Measurements from ENCODE around the gene ZMIZ1.
"Not testable (repeated sequence)": the region's sequence is repeated elsewhere in the genome, so short reads cannot be mapped to it uniquely, and the experiment has no call there.

ZMIZ1 gene

DNA sequence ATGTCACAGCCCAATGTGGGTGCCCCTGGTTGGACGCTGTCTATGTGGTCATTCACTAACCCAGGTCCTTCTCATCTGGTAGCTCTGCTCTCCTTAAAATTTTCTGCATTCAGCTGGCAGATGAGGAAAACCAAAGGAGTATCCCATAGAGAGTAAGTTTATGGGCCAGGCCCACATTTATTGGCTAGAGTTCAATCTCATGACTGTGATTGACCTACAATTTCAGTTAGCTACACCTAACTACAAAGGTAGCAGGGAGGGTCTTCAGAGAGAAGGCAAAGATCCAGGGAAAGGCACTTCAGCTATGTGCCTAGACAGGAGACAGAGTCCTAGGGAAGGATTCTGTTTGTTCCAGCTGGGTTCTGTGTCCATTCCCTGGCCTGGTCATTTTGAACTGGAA, 254.8 kb downstream of the ZMIZ1 start:
- no peak for DNase-seq (ENCODE audit: low spot score)

DNA sequence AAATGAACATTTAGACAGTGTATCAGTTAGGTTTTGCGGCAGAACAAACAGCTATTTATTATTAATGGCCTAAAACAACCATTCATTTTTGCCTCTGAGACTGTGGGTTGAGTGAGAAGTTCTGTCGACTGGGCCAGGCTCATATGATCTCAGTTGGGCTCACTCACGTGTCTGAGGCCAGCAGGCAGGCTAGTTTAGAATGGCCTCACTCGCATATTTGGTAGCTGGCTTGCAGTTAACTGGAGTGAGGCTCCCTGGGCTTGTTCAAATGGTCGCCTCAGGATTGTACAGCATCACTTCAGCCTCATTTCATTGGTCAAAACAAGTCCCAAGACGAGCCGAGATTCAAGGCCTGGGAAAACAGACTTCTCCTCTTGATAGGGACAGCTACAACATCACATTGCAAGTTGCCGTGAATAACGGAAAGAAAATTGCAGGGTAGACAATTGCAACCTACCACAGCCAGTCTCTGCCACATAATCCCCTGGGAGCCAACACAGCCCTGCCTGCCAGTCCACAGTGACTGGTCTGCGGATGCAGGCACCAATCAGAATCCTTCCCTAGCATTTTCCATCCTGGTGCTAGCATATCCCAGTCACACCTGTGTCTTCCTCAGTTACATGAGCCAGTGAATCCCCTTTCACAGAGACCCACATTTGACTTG, 255.4 kb downstream of the ZMIZ1 start:
- no peak for DNase-seq (ENCODE audit: low spot score)

DNA sequence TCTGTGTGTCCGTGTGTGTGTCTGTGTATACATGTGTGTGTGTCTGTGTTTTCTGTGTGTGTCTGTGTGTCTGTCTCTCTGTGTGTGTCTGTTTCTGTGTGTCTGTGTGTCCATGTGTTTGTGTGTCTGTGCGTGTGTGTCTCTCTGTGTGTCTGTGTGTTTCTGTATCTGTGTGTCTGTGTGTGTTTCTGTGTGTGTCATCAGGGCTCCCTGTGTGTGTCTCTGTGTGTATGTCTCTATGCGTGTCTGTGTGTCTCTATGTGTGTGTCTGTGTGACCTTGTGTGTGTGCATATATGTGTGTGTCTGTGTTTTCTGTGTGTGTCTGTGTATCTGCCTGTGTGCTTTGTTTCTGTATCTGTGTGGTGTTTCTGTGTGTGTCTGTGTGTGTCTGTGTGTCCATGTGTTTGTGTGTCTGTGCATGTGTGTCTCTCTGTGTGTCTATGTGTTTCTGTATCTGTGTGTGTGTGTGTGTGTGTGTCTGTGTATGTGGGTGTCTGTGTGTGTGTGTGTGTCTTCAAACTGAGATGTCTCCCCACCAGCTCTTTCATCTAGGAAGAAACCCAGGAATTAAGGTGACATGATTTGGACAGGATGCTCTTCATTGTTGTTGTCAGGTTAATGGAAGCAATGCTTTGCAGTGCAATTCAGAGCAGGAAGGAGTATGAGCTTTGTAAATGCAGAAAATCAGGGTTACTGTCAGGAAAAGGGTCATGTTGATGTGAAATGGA, 257.8 kb downstream of the ZMIZ1 start:
- DNase-seq (ENCODE audit: low spot score) = no peak

DNA sequence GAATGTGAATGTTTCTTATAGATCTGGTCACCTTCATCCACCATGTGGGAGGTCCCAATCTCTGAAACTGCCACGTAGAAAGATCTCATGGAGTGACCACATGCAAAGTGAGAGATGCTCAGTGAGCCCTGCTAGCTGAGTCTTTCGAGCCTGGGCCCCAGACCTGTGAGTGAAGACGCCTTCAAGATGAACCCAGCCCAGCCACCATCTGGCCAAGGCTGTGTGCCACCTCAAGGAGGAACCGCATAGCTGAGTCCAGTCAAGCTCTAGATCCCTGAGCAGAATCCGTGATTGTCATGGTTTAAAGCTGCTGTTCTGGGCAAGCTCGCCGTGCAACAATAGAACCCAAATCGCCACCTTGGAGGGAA, 258.3 kb downstream of the ZMIZ1 start:
- DNase-seq (ENCODE audit: low spot score) = no peak

DNA sequence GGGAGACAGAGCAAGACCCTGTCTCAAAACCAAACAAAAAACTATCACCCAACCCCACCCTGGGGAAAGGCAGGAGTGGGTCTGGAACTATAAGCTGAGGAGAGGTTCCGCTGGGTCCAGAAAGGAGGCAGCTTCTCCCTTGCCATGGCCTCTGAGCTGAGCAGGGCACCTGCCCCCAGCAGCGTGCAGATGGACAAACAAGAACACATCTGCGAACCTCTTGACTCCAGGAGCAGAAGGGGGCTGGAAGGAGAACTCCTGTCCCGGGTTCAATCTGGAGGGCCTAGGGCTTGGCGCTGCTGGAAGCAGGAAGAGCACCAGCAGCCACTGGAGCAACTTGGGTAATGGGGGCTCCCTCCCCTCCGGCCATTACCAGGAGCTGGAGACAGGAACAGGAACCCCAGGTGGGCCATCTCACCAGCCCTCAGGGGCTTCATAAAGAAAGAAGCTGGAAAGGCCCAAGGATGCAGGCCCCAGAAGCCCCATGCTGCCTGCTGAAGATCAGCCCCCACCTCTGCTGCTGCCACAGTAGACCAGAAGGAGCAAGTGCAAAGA, 259.5 kb downstream of the ZMIZ1 start:
- no peak for DNase-seq (ENCODE audit: low spot score)

DNA sequence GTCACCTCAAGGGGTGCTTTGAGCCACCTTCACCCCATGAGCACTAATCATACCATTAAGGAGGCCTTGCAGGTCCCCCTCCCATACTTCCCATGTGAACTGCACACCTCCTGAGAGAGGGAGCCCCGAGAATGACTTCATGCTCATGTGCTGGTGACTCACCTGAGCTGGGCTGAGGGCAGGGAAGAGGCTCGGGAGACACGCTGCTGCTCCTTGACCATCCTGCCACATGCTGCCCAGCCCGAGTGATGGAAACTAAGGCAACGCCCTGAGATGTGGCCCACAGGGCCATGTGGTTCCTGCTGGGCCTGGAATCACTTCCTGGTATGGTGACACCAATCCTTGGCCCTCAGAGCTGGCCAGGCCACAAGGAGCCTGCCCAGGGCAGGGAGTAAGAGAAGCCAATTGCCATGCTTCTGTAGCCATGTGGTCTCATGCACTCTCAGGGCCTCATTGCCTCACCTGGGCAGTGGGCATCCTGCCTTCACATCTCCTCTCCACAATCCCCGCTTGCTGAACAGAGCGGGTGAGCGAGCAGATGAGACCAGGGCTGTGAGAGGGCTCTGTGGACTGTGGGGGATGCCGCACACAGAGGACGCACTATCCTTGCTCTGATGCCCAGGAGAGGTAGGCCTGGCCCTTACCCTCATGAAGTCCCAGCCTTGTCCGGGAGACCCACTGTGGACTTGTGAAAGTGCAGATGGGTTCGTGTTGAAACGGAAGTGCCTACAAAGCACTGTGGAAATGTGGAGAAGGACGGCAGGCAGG, 260.2 kb downstream of the ZMIZ1 start:
- DNase-seq (ENCODE audit: low spot score) = no peak

DNA sequence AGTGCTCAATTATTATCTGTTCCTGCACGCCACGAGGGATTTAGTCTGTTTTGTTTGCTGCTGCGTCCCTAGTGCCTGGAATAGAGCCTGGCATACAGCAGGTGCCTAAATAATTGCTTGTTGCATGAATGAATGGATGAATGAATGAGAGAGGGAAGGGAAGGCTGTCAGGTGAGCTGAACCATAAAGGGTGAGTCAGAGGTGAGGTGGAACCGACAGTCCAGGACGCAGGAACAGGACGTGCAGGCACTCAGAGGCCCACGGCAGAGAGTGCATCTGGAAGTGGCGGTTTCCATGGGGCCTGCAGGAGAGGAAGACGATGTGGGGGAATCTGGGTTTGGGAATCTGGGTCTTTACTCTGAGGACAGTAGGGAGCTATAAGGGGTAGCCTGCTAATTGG, 260.8 kb downstream of the ZMIZ1 start:
- DNase-seq (ENCODE audit: low spot score) = no peak

DNA sequence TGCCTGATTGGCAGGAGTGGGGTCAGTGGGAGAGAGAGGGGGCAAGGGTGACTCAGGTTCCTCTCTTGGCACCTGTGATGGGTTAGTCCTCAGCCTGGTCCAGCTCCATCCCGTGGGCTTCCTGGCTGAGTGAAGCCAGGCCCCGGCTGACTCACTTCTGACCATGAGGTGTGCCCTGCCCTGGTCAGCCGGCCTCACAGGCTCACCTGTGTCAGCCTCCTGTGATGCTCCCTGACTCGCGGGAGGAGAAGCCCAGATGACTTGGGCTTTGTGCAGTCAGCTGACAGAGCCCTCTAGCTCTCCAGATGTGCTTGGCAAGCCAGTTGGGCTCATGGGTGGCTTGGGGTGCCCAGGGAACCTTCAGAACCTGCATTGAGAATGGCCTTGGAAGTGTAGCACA, 262.5 kb downstream of the ZMIZ1 start:
- no peak for DNase-seq (ENCODE audit: low spot score)

DNA sequence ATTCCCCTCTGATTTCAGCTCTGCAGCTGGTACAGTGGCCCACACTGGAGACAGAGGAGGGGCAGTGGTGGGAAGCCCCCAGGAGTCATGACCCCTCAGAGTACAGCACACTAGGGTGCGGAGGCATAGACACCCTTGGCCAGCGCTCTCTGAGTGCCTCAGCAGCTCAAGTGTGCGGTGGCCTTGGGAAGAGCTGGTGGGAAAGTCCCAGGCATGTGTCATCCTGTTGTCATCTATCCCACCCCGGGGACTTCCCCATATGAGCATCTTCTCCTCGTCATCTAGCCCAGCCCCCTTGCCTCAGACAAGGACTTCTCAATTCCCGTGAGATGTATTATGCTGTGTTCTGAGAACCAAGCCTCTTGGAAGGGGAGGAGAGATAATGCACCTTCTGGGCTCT, 262.9 kb downstream of the ZMIZ1 start:
- peak; percentile 75 for DNase-seq (ENCODE audit: low spot score)

DNA sequence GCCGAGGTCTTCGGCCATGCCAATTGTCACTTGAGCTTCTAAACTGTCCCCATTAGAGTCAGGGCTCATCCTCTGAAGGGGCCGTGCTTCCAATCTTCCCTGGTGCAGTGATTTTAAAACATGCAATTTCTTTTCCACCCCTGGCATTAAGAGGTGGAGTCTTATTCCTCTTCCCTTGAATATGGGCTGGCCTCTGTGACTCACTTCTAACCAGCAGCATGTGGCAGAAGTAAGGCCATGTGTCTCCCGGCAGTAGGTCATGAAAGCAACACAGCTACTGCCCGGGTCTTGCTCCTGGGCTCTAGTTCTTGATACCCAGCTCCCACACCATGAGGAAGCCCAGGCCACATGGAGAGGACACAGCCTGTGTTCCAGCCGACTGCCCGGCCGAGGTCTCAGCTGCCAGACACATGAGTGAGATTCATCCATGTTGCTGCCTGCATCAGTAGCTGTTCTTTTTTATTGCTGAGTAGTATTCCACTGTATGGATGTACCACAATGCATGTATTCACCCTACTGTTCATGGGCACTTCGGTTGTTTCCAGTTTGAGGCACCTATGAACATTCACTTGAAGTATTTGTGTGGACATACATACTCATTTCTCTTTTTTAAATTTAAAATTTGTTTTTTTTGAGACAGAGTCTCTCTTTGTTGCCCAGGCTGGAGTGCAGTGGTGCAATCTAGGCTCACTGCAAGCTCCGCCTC, 264.0 kb downstream of the ZMIZ1 start:
- DNase-seq (ENCODE audit: low spot score) = not testable (repeated sequence)

DNA sequence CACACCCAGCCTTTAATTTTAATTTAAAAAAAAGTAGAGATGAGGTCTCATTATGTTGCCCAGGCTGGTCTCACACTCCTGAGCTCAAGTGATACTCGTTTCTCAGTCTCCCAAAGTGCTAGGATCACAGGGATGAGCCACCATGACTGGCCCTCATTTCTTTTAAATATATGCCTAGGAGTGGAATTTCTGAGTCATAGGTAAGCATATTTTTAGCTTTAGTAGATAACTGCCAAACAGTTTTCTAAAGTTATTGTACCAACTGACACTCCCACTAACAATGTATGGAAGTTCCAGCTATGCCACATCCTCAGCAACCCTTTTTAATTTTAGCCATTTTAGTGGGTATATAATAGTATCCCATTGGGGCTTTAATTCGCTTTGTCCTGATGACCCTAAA, 264.7 kb downstream of the ZMIZ1 start:
- no peak for DNase-seq (ENCODE audit: low spot score)

DNA sequence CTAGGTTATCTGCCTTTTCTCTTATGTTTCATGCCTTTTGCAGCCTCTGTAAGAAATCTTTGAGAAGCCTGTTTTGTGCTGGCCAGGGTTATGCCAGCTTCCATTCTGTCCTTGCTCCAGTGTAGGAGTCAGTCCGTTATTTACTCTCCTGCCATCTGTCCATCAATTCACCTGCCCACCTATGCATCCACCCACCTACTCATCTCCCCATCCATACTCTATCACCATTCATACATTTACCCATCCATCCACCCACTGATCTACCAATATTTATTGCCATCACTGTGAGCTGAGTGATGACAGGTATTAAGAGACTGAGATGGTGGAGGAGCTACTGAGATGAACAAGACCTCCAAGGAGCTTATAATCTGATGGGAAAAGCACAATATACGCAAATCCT, 265.8 kb downstream of the ZMIZ1 start:
- no peak for DNase-seq (ENCODE audit: low spot score)

DNA sequence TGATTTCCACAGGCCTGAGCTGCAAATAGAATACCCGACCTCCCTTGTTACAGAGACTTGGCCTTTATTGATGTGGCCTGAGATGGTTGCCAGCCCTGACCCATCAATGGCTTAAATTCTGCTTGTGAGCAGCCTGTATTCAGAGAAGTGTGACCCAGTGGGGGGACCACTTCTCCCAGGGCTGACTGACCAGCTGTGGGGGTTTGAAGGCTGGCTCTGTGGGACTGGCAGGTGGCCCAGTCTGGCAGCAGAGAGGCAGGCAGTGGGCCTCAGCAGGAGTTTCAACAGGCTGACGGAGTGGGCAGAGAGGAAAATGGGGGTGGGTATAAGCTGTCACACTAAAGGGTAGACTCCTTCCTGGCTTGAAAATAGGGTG, 266.3 kb downstream of the ZMIZ1 start:
- no peak for DNase-seq (ENCODE audit: low spot score)

DNA sequence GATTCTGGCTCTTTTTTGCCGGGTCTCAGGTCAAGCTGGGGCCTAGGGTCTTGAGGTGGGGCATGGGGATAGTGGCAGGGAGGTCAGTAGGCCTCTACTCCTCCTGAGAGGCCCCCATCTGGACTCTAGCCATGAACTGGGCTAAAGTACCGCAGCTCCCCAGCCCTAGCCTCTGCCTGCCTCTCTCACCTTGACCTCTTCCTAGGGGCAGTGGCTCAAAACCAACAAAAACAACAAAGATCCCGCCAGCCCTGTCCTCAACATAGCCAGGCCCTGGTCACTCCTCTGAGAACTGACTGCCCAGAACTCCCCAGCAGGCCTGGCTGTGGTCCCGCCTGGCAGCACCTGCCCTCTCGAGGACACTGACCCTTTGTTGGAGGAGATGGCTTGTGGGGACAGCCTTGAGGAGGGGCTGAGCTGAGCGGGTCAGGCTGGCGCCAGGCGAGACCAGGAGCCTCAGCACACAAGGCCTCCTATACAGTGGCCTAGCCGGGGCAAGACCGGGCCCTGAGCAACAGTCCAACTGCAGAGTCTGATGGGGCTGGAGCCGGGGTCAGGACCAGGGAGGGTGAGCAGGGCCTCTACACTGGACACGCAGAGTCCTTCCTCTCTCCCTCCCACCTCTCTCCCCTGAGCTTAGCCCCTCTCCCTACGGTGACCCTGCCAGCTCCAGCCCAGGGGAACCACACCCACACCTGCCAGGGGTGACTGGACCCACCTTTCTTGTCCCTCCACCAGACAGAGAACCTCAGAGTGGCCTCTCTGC, 266.9 kb downstream of the ZMIZ1 start:
- no peak for DNase-seq (ENCODE audit: low spot score)

DNA sequence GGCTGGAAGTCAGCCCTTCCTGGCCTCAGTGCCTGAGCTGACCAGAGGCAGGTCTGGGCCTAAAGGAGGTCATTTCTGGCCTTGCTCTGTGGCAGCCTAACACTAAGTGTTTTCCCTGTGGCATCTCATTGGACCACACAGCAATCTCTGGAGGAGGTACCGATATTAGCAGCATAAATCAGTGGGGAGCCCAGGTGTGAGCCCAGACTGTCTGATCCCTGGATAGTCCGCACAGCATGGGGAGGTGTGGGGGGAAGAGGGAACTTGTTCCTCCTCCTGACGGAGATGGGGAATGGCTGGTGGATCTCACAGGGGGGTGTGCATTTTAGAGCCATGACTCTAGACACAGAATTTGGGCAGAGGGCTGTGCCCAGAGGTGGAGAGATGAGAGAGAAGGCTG, 267.5 kb downstream of the ZMIZ1 start:
- DNase-seq (ENCODE audit: low spot score) = no peak

DNA sequence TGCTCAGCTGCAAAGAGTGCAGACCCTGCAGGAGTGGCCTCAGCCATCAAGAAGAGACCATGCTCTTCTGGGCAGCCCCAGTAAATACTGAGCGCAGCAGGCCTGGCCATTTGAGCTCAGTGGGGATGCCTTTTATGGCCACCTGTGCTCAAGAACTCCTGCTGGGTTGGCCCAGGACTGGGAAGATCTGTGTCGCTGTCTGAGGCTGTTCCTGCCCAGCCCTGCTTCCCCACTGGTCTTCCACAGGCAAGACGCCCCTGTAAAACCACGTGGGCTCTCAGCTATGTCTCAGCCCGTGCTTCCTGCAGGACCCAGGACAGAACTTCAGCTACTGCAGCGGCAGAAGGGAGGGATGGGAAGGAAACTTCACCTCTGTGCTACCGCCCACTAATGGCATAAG, 268.0 kb downstream of the ZMIZ1 start:
- DNase-seq (ENCODE audit: low spot score) = no peak

DNA sequence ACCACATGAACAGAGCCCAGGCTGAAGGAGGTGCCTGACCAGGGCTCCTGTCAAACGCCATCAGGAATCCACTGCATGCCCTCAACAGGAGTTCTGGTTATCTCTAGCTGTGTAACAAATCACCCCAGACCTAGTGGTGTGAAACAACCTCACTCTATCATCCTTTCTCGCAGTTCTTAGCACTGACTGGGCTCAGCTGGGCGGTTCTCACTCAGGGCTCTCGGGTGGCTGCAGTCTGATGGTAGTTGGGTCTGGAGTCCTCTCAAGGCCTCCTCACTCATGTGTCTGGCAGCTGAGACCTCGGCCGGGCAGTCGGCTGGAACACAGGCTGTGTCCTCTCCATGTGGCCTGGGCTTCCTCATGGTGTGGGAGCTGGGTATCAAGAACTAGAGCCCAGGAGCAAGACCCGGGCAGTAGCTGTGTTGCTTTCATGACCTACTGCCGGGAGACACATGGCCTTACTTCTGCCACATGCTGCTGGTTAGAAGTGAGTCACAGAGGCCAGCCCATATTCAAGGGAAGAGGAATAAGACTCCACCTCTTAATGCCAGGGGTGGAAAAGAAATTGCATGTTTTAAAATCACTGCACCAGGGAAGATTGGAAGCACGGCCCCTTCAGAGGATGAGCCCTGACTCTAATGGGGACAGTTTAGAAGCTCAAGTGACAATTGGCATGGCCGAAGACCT, 269.2 kb downstream of the ZMIZ1 start:
- not testable (repeated sequence) for DNase-seq (ENCODE audit: low spot score)

DNA sequence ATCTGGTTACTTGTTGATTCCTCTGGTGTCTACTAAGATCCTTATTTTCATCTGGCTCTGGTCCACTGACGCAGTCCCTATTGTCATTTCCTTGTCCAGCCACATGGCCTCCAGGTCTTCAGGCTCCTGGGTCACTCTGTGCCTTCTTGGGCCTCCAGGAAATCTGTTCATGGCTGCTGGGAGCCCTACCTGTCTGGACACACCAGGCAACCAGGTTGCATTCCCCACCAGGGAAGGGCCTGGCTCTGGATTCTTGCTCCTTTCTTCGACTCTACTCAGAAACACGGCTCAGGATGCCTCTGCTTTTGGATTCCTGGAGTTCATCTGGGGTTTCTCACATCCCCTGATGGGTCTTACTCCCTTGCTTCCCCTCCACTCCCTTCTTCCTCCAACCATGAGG, 270.5 kb downstream of the ZMIZ1 start:
- no peak for DNase-seq (ENCODE audit: low spot score)

DNA sequence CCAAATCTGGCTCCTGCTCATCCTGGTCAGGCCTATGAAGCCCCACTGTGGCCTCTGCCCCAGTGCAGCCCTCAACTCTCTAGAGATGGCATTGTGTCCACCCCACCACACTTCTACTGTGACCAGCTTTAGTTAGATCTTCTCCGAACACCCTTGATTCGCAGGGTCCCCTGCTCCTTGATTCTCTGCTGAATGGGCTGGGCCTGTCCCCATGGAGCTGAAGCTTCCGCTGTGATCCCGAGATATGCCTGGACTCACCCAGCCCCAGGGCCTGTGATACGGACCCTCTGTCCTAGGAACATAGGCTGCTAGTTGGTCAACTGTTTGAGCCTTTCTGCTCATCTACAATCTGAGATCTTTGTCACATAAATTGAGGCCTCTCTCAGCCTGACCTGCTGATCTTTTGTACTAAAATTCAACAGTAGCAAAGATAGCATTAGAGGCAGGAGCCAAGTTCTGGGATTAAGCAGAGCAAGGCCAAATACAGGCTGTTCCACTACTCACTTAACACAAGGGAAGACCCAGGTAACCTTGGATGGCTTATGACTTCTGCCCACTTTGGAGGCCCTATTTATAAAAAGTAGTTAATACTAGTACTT, 272.0 kb downstream of the ZMIZ1 start:
- DNase-seq (ENCODE audit: low spot score) = no peak

DNA sequence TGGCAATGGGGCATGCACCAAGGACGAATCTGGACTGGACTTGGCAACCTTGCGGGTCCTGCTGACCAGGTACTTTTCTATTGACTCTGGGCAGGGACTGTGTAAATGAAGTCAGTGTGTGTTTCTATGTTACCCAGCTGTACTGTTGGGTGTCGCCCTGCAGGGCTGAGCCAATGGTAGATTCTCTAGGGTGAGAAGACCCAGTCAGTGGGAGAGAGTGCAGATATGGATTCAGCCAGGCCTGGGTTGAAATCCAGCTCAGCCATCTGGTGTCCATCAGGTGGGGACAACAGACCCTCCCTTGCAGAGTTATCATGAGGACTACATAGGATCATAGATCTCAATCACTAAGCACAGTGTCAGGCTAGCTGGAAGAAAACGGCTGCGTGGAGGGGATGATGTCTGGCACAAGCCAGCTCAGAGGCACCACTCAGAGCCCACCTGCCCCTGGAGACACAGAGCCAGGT, 273.6 kb downstream of the ZMIZ1 start:
- DNase-seq (ENCODE audit: low spot score) = no peak
